ENCODE results near the gene TMEM59L. TPM values are rescaled to one million over a fixed set of nuclear protein-coding genes. Genes with fewer than 3 reads are reported as not detected.

The TMEM59L gene
- total and polyA plus RNA-seq, 9 of the 15 experiments (the other 6 are each of a cell fraction or from before 2014, with no cell fraction given): 0.37 TPM; not detected in 8

DNA sequence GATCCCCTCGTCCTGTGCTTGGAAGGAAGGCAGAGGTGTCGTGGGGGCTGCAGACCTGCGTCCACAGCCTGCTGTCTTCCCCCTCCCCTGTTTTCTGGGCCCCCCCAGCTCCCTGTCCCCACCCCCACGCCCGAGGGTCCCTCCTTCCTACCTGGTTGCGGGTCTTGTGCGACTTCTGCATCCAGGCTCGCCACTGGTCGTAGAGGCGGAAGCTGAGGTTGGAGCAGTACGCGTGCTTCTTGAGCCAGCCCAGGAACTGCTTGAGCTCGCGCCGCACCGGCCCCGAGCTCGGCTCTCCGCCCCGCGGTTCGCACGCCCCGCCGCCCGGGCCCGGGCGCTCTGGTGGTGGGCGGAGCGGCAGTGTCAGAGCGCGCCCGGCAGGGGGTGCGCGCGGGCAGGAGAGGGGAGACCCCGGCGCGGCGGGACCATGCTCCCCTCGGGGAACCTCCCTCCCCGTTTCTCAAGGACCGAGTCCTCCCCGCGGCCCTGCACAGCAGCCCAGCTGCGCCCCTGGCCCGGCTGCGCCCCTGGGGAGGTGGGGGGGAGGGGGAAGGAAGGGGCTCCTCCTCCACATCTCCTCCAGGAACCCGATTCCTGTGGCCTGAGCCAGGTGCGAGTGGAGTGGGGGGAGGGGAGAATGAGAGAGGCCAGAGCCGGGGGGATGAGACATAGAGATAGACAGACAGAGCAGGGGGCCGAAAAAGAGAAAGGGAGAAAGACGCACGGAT lies 18.4 kb upstream of the TMEM59L start (continued):
- no peak for TF ChIP-seq SIN3A (IDR thresholded peaks at IDR 0.05; ENCODE audit: borderline replicate concordance in 2 of 2, control insufficient read depth in 1 of 2, low read depth in 2 of 2, low read length in 2 of 2)
- TF ChIP-seq, protein P1, sequence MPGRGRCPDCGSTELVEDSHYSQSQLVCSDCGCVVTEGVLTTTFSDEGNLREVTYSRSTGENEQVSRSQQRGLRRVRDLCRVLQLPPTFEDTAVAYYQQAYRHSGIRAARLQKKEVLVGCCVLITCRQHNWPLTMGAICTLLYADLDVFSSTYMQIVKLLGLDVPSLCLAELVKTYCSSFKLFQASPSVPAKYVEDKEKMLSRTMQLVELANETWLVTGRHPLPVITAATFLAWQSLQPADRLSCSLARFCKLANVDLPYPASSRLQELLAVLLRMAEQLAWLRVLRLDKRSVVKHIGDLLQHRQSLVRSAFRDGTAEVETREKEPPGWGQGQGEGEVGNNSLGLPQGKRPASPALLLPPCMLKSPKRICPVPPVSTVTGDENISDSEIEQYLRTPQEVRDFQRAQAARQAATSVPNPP (IDR thresholded peaks at IDR 0.05; ENCODE audit: borderline replicate concordance, insufficient read depth, insufficient read length): no peak
- no peak for TF ChIP-seq TCF3 (CRISPR knock-in tag; IDR thresholded peaks at IDR 0.05)
- no peak for TF ChIP-seq ZNF174 (CRISPR knock-in tag; IDR thresholded peaks at IDR 0.05)
- TF ChIP-seq ETS2 (tag; IDR thresholded peaks at IDR 0.05; ENCODE audit: borderline replicate concordance, poor library complexity, severe bottlenecking): no peak
- TF ChIP-seq JUN (IDR thresholded peaks at IDR 0.05; ENCODE audit: borderline replicate concordance, low read depth, low read length): no peak
- TF ChIP-seq JUN (CRISPR knock-in tag; IDR thresholded peaks at IDR 0.05; ENCODE audit: borderline replicate concordance): no peak
- no peak for TF ChIP-seq RBM39 (optimal IDR thresholded peaks at IDR 0.05; ENCODE audit: low read depth, low read length)
- TF ChIP-seq POU5F1 (IDR thresholded peaks at IDR 0.05; ENCODE audit: borderline replicate concordance, low read depth, low read length, partially characterized antibody): no peak
- TF ChIP-seq NRF1 (conservative IDR thresholded peaks at IDR 0.05 in 1 of 2, IDR thresholded peaks at IDR 0.05 in 1 of 2): peak in 1 of 2 experiments; percentile 40; a peak in 2 of 4 replicates
- no peak for TF ChIP-seq FUS (optimal IDR thresholded peaks at IDR 0.05; ENCODE audit: low read depth, low read length)
- no peak for TF ChIP-seq ZNF75A (CRISPR knock-in tag; IDR thresholded peaks at IDR 0.05)
- no peak for TF ChIP-seq POLR3A (IDR thresholded peaks at IDR 0.05; ENCODE audit: borderline replicate concordance, extremely low read depth, insufficient read depth, insufficient read length)
- no peak for TF ChIP-seq GATA2 (CRISPR knock-in tag; IDR thresholded peaks at IDR 0.05)
- TF ChIP-seq ZFP36 (IDR thresholded peaks at IDR 0.05; ENCODE audit: low read depth, low read length, partially characterized antibody): no peak
- TF ChIP-seq BRD9 (IDR thresholded peaks at IDR 0.05; ENCODE audit: low read depth, partially characterized antibody): no peak
- TF ChIP-seq SOX6 (IDR thresholded peaks at IDR 0.05): peak; percentile 58; the same call in 1 of the 2 replicates
- TF ChIP-seq RFX7 (CRISPR knock-in tag; IDR thresholded peaks at IDR 0.05): no peak
- TF ChIP-seq, protein P2, sequence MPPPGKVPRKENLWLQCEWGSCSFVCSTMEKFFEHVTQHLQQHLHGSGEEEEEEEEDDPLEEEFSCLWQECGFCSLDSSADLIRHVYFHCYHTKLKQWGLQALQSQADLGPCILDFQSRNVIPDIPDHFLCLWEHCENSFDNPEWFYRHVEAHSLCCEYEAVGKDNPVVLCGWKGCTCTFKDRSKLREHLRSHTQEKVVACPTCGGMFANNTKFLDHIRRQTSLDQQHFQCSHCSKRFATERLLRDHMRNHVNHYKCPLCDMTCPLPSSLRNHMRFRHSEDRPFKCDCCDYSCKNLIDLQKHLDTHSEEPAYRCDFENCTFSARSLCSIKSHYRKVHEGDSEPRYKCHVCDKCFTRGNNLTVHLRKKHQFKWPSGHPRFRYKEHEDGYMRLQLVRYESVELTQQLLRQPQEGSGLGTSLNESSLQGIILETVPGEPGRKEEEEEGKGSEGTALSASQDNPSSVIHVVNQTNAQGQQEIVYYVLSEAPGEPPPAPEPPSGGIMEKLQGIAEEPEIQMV (tag; conservative IDR thresholded peaks at IDR 0.05; ENCODE audit: low read depth): no peak
- TF ChIP-seq C11orf30 (IDR thresholded peaks at IDR 0.05; ENCODE audit: low read depth): no peak
- no peak for TF ChIP-seq NBN (IDR thresholded peaks at IDR 0.05; ENCODE audit: low read depth)
- TF ChIP-seq, protein P3, sequence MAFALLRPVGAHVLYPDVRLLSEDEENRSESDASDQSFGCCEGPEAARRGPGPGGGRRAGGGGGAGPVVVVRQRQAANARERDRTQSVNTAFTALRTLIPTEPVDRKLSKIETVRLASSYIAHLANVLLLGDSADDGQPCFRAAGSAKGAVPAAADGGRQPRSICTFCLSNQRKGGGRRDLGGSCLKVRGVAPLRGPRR (CRISPR knock-in tag; IDR thresholded peaks at IDR 0.05): no peak
- no peak for TF ChIP-seq ETV1 (tag; conservative IDR thresholded peaks at IDR 0.05; ENCODE audit: low read depth)
- no peak for TF ChIP-seq TRIM24 (IDR thresholded peaks at IDR 0.05)
